HG02759 (cell line): ENCODE results near the gene RIN1.

Experiments used
- ATAC-seq: cut with Tn5 transposase; IDR thresholded peaks from one replicate; pipeline ENCODE4 v1.9.1; 2021; ENCODE audit warnings: mild to moderate bottlenecking, moderate library complexity; ENCODE audit not compliant: unreplicated experiment

The RIN1 gene

GRCh38 chr11:66284526-66285078, 51.6 kb downstream of the RIN1 start:
- ATAC-seq = no peak

DNA sequence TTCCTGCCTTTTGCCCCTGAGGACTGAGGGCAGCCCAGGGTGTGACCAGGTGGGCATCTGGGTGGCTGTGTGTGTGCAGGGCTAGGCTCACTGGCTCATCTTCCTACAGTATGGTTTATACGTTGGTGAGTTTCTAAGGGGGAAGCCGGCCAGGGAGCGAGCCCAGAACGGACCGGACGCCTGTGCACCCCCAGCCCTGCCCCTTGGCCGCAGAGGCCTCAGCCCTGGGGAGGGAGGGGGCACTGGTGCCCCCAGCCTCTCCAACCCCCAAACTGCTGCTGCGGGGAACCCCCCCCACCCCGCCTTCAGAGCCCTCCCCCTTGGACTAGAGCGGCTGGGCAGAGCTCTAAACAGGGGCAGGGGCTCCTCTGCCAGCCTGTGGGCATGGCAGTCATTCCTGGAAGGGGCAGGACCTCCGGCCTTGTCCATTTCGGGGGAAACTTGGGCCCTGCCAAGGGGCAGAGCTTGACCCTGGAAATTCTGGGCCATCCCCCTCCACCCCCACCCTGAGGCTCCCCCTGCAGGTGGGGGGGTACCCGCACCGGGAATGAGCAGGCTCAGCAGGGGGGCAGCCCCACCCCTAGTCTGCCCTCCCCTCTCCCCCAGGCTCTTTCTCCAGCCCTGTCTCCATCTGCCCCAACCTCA, 52.7 kb downstream of the RIN1 start:
- no peak for ATAC-seq

GRCh38 chr11:66282468-66283455, 53.5 kb downstream of the RIN1 start:
- ATAC-seq = peak; percentile 88
